ENCODE results near the gene PIK3R3.

DNA sequence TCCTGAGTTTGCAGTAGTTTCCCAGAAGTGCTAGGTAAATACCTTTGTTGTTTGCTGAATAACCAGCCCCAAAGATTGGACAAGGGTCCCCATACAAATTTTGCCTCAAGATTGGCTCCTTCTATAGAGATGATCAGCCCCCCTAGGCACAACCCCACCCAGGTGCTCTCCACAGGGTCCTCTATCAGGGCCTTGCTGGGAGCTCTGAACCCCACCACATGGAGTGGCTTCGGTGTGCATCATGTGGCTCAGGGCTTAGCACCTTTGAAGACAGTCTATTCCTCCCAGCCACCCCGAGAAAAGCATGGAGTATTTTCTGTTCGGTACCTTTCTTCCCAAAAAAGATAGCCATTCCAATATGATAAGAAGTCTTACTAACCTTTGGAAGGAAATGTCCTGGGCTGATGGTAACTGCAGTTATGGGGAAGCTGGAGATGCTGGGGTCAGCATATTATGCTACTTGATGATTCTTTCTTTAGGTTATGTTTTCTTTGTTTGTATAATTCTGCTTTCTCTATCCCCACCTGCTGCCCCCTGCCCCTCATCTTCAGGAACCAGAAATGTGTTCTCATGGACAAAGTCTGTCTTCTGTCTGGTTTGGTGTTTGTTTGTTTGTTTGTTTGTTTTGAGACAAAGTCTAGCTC is 37.5 kb upstream of the PIK3R3 start:
- TF ChIP-seq, protein P1, sequence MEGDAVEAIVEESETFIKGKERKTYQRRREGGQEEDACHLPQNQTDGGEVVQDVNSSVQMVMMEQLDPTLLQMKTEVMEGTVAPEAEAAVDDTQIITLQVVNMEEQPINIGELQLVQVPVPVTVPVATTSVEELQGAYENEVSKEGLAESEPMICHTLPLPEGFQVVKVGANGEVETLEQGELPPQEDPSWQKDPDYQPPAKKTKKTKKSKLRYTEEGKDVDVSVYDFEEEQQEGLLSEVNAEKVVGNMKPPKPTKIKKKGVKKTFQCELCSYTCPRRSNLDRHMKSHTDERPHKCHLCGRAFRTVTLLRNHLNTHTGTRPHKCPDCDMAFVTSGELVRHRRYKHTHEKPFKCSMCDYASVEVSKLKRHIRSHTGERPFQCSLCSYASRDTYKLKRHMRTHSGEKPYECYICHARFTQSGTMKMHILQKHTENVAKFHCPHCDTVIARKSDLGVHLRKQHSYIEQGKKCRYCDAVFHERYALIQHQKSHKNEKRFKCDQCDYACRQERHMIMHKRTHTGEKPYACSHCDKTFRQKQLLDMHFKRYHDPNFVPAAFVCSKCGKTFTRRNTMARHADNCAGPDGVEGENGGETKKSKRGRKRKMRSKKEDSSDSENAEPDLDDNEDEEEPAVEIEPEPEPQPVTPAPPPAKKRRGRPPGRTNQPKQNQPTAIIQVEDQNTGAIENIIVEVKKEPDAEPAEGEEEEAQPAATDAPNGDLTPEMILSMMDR (IDR thresholded peaks at IDR 0.05 in 2 of 3, conservative IDR thresholded peaks at IDR 0.05 in 1 of 3; ENCODE audit: borderline replicate concordance in 1 of 3, insufficient read depth in 1 of 3, low read depth in 2 of 3, low read length in 2 of 3), result no peak
- TF ChIP-seq YY1 (IDR thresholded peaks at IDR 0.05; ENCODE audit: extremely low read depth, insufficient replicate concordance, low read depth, low read length), result no peak
- no peak for TF ChIP-seq POLR2AphosphoS5 (IDR thresholded peaks at IDR 0.05; ENCODE audit: low read depth, low read length)
- no peak for TF ChIP-seq RAD21 (IDR thresholded peaks at IDR 0.05; ENCODE audit: low read depth)
- TF ChIP-seq, protein P2, sequence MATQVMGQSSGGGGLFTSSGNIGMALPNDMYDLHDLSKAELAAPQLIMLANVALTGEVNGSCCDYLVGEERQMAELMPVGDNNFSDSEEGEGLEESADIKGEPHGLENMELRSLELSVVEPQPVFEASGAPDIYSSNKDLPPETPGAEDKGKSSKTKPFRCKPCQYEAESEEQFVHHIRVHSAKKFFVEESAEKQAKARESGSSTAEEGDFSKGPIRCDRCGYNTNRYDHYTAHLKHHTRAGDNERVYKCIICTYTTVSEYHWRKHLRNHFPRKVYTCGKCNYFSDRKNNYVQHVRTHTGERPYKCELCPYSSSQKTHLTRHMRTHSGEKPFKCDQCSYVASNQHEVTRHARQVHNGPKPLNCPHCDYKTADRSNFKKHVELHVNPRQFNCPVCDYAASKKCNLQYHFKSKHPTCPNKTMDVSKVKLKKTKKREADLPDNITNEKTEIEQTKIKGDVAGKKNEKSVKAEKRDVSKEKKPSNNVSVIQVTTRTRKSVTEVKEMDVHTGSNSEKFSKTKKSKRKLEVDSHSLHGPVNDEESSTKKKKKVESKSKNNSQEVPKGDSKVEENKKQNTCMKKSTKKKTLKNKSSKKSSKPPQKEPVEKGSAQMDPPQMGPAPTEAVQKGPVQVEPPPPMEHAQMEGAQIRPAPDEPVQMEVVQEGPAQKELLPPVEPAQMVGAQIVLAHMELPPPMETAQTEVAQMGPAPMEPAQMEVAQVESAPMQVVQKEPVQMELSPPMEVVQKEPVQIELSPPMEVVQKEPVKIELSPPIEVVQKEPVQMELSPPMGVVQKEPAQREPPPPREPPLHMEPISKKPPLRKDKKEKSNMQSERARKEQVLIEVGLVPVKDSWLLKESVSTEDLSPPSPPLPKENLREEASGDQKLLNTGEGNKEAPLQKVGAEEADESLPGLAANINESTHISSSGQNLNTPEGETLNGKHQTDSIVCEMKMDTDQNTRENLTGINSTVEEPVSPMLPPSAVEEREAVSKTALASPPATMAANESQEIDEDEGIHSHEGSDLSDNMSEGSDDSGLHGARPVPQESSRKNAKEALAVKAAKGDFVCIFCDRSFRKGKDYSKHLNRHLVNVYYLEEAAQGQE (IDR thresholded peaks at IDR 0.05; ENCODE audit: low read depth), result no peak
- no peak for TF ChIP-seq POLR2A (IDR thresholded peaks at IDR 0.05; ENCODE audit: borderline replicate concordance, extremely low read depth, insufficient read depth, insufficient read length)
- TF ChIP-seq SIN3A (IDR thresholded peaks at IDR 0.05; ENCODE audit: low read depth), result no peak
- TF ChIP-seq, protein P3, sequence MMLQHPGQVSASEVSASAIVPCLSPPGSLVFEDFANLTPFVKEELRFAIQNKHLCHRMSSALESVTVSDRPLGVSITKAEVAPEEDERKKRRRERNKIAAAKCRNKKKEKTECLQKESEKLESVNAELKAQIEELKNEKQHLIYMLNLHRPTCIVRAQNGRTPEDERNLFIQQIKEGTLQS (IDR thresholded peaks at IDR 0.05), result no peak
- no peak for TF ChIP-seq CEBPB (IDR thresholded peaks at IDR 0.05; ENCODE audit: low read depth)
- TF ChIP-seq TCF7L2 (IDR thresholded peaks at IDR 0.05; ENCODE audit: borderline replicate concordance, extremely low read depth, insufficient read depth, insufficient read length), result no peak
- no peak for TF ChIP-seq EZH2phosphoT487 (IDR thresholded peaks at IDR 0.05; ENCODE audit: borderline replicate concordance)
